DND-41 (cell line): Measurements from ENCODE around the gene CACNB2.

Experiments used
- EZH2 ChIP-seq: IDR thresholded peaks from 3 replicates; pipeline ENCODE4 v1.6.1; 2012; ENCODE audit warnings: borderline replicate concordance, low read depth, mild to moderate bottlenecking, moderate library complexity, low read length, inconsistent platforms; ENCODE audit not compliant: severe bottlenecking
- TF ChIP-seq, protein P1 (sequence below): IDR thresholded peaks from 2 replicates; pipeline ENCODE4 v1.5.1; 2012; ENCODE audit warnings: borderline replicate concordance, low read length, moderate library complexity, mild to moderate bottlenecking; ENCODE audit not compliant: poor library complexity, severe bottlenecking; ENCODE audit errors: extremely low read depth

DNA sequence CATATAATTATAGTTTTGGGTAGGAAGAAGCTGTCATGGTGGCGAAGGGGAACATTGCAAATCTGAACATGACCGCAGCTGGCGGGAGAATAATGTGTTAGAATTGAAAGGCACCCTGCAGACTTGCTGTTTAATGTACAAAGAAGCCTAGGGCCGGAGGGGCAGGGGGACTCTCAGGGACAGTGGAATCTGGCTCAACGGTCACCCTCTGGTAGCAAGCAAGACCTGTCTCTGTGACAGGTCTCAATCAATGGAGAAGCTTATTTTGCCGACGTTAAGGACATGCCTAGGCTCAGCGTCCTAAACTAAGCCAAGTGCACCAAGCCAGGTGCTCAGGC lies 333.9 kb downstream of the CACNB2 start:
- TF ChIP-seq, protein P1, sequence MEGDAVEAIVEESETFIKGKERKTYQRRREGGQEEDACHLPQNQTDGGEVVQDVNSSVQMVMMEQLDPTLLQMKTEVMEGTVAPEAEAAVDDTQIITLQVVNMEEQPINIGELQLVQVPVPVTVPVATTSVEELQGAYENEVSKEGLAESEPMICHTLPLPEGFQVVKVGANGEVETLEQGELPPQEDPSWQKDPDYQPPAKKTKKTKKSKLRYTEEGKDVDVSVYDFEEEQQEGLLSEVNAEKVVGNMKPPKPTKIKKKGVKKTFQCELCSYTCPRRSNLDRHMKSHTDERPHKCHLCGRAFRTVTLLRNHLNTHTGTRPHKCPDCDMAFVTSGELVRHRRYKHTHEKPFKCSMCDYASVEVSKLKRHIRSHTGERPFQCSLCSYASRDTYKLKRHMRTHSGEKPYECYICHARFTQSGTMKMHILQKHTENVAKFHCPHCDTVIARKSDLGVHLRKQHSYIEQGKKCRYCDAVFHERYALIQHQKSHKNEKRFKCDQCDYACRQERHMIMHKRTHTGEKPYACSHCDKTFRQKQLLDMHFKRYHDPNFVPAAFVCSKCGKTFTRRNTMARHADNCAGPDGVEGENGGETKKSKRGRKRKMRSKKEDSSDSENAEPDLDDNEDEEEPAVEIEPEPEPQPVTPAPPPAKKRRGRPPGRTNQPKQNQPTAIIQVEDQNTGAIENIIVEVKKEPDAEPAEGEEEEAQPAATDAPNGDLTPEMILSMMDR, result no peak
- TF ChIP-seq EZH2, result no peak
